ENCODE results near the gene NFATC3. TPM values are rescaled to one million over a fixed set of nuclear protein-coding genes. Genes with fewer than 3 reads are reported as not detected.

The NFATC3 gene
- total RNA-seq, 1 experiment from 2014 or later = 33.0 TPM

GRCh38 chr16:68263559-68264127, 178.5 kb downstream of the NFATC3 start:
- no peaks in the 10 kb centered on the region; the same call in 1 of the 2 replicates for H3K79me2 ChIP-seq (ENCODE audit: insufficient read depth, low read length)
- peak overlapping the region; percentile 24 for H3K4me2 ChIP-seq (ENCODE audit: insufficient read depth, insufficient read length, low read length)
- peak overlapping the region; percentile 58 for H3K14ac ChIP-seq (ENCODE audit: insufficient read depth, low read length)
- H4K5ac ChIP-seq (ENCODE audit: insufficient read length, low read depth, low read length) = no peak overlapping the region
- Mint-ChIP-seq H3K36me3 (ENCODE audit: insufficient read depth in 1 of 3, low read depth in 3 of 3) (peaks cover 0 to 5% (median 2%) of the 10 kb centered on the region in 3 experiments; a peak in 3 of 7 replicates), H3K27me3 (ENCODE audit: low read depth) (peaks cover 12% of the 10 kb centered on the region), H3K9me3 (no peaks in the 10 kb centered on the region), H3K4me3 (peak overlapping the region; percentile 87 to 90), H3K4me1 (peaks cover 22 to 25% of the 10 kb centered on the region in 2 experiments), H3K27ac (peak overlapping the region in 2 of 3 experiments; percentile 40 to 90; a peak in 3 of 7 replicates)
- no peaks in the 10 kb centered on the region for H3K27me3 ChIP-seq (ENCODE audit: insufficient read depth, low read length)
- no peak overlapping the region for H4K8ac ChIP-seq (replicated peaks; ENCODE audit: insufficient read length, low read depth, low read length)
- H3K23ac ChIP-seq (ENCODE audit: insufficient read length, low read depth, low read length) = no peak overlapping the region
- no peak overlapping the region for H2BK120ac ChIP-seq (ENCODE audit: low read depth, low read length, poor library complexity, severe bottlenecking)
- no peak overlapping the region for H2AFZ ChIP-seq (ENCODE audit: low read length)
- H3K4ac ChIP-seq (ENCODE audit: low read depth, low read length) = no peak overlapping the region
- TF ChIP-seq CTCF (conservative IDR thresholded peaks at IDR 0.05) = no peak
- no peak overlapping the region for H2BK5ac ChIP-seq (ENCODE audit: insufficient read length, low read length)
- H3K79me1 ChIP-seq (ENCODE audit: insufficient read depth, low read depth, low read length, poor library complexity, severe bottlenecking) = no peaks in the 10 kb centered on the region
- no peak overlapping the region for H3T11ph ChIP-seq (ENCODE audit: low read length)
- H3K27ac ChIP-seq (ENCODE audit: insufficient read length, low read depth, low read length) = no peak overlapping the region
- no peak overlapping the region for H3K56ac ChIP-seq (ENCODE audit: insufficient read length, low read depth, low read length)
- no peak overlapping the region for H2BK20ac ChIP-seq (ENCODE audit: low read depth, low read length, poor library complexity, severe bottlenecking)
- H3K18ac ChIP-seq (ENCODE audit: insufficient read length, low read depth, low read length) = no peak overlapping the region
- H2BK15ac ChIP-seq (ENCODE audit: low read depth, low read length) = no peak overlapping the region
- no peak overlapping the region for H4K91ac ChIP-seq (ENCODE audit: insufficient read length, low read depth, low read length)
- H2BK12ac ChIP-seq (ENCODE audit: insufficient read length, low read depth, low read length) = no peak overlapping the region
- peaks cover 6% of the 10 kb centered on the region; the same call in 1 of the 2 replicates for H3K4me1 ChIP-seq (ENCODE audit: insufficient read depth, low read length)
- DNase-seq = no peak
- peaks cover 8% of the 10 kb centered on the region for H3K23me2 ChIP-seq (ENCODE audit: insufficient read length, low read depth, low read length, poor library complexity, severe bottlenecking)
- WGBS (ENCODE audit: extremely low coverage, insufficient read length, low lambda C conversion rate) = no CpG with 5 or more reads among the region's 11 CpGs
- H2AK5ac ChIP-seq (ENCODE audit: insufficient read length, low read length) = no peak overlapping the region
- H3K9ac ChIP-seq (ENCODE audit: extremely low read depth, insufficient read length, low read length) = no peak overlapping the region
- H3K9me3 ChIP-seq (ENCODE audit: control insufficient read depth, low read depth, low read length) = no peaks in the 10 kb centered on the region
- H4K20me1 ChIP-seq (ENCODE audit: control insufficient read depth, insufficient read depth, insufficient read length) = no peaks in the 10 kb centered on the region
